ENCODE measurements around the gene SLC11A2. TPM values are rescaled to one million over a fixed set of nuclear protein-coding genes. Genes with fewer than 3 reads are reported as not detected.
A peak's percentile ranks its signal among the peaks of the same experiment; 100 is the strongest.
"Not testable (repeated sequence)": the region's sequence is repeated elsewhere in the genome, so short reads cannot be mapped to it uniquely, and the experiment has no call there.

SLC11A2 gene
- total RNA-seq, 2 donors from 2014 or later, result 34.4 to 38.4 TPM

DNA sequence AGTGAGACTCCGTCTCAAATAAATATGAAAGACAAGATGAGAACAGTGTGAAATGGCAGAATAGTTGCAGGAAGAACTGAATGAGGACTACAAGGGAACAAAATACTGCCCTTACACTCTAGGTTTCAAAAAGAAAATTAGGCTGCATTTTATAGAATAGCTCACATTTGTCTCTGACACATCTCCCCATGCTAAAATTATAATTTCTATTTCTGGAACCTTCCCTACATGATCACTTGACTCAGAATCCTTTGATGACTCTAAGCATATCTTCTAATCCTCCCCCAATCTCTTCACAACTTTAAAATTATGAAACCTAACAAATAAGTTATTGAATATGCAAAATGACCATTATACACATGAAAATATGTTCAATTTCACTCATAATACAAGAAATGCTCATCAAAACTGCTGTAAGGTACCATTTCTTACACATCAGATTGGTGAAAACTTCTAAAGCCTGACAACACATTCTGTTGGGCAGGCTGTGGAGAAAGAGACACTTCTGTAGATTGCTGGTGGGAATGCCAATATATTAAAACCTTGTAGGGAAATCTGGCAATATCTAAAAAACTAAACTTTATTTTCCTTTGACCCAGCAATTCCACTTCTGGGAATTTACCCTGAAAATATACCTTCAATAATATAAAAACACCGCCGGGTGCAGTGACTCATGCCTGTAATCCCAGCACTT is 78.1 kb downstream of the SLC11A2 start:
- ATAC-seq, result no peak
- DNase-seq (ENCODE audit: low spot score in 2 of 2), result no peak
- Mint-ChIP-seq H3K36me3 (no peaks in the 10 kb centered on the region), H3K27ac (no peak overlapping the region), H3K9me3 (peaks cover 0 to 4% of the 10 kb centered on the region in 2 donors)

- DNase-seq (ENCODE audit: low spot score in 2 of 2), result no peak
- H3K27ac Mint-ChIP-seq, result no peak overlapping the region
- H3K9me3 Mint-ChIP-seq, result peaks cover 0 to 10% of the 10 kb centered on the region in 2 donors
- H3K36me3 Mint-ChIP-seq, result peaks cover 10 to 14% of the 10 kb centered on the region in 2 donors
- ATAC-seq, result no peak
These were observed 88.5 kb downstream of the SLC11A2 start for GRCh38 chr12:50937653-50938052.

GRCh38 chr12:50936821-50937530 is 89.2 kb downstream of the SLC11A2 start:
- Mint-ChIP-seq H3K36me3 (peaks cover 10 to 14% of the 10 kb centered on the region in 2 donors), H3K27ac (no peak overlapping the region), H3K9me3 (peaks cover 0 to 10% of the 10 kb centered on the region in 2 donors)
- DNase-seq (ENCODE audit: low spot score in 2 of 2), result no peak
- no peak for ATAC-seq

- no peak for DNase-seq (ENCODE audit: low spot score in 2 of 2)
- peaks cover 10 to 14% of the 10 kb centered on the region in 2 donors for H3K36me3 Mint-ChIP-seq
- ATAC-seq, result no peak
- peaks cover 0 to 10% of the 10 kb centered on the region in 2 donors for H3K9me3 Mint-ChIP-seq
- H3K27ac Mint-ChIP-seq, result no peak overlapping the region
These were observed 91.0 kb downstream of the SLC11A2 start for GRCh38 chr12:50934981-50935807.

GRCh38 chr12:50934371-50934851 is 91.8 kb downstream of the SLC11A2 start:
- Mint-ChIP-seq H3K9me3 (peaks cover 0 to 10% of the 10 kb centered on the region in 2 donors), H3K27ac (no peak overlapping the region), H3K36me3 (peaks cover 10 to 14% of the 10 kb centered on the region in 2 donors)
- ATAC-seq (no peak), DNase-seq (ENCODE audit: low spot score in 2 of 2) (no peak)

- Mint-ChIP-seq H3K27ac (peak overlapping the region in 1 of 2 donors; percentile 38), H3K36me3 (peaks cover 3 to 11% of the 10 kb centered on the region in 2 donors), H3K9me3 (peaks cover 0 to 9% of the 10 kb centered on the region in 2 donors)
- ATAC-seq (peak in 1 of 2 donors; percentile 38), DNase-seq (ENCODE audit: low spot score in 2 of 2) (no peak)
These were observed 92.6 kb downstream of the SLC11A2 start for GRCh38 chr12:50933459-50934124.

GRCh38 chr12:50932787-50933280 is 93.3 kb downstream of the SLC11A2 start:
- peaks cover 0 to 5% of the 10 kb centered on the region in 2 donors for H3K9me3 Mint-ChIP-seq
- peak overlapping the region in 1 of 2 donors; percentile 50 for H3K27ac Mint-ChIP-seq
- peaks cover 0 to 8% of the 10 kb centered on the region in 2 donors for H3K36me3 Mint-ChIP-seq
- ATAC-seq (peak; percentile 36 to 92), DNase-seq (ENCODE audit: low spot score in 2 of 2) (no peak)

DNA sequence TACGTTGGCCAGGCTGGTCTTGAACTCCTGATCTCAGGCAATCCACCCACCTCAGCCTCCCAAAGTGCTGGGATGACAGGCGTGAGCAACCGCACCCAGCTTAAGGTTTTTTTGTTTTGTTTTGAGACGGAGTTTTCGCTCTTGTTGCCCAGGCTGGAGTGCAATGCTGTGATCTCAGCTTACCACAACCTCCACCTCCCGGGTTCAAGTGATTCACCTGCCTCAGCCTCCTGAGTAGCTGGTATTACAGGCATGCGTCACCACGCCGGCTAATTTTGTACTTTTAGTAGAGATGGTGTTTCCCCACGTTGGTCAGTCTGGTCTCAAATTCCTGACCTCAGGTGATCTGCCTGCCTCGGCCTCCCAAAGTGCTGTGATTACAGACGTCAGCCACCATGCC is 95.7 kb downstream of the SLC11A2 start:
- ATAC-seq, result peak in 1 of 2 donors; percentile 48
- H3K9me3 Mint-ChIP-seq; H3K27ac Mint-ChIP-seq; DNase-seq (ENCODE audit: low spot score in 2 of 2); H3K36me3 Mint-ChIP-seq: not testable (repeated sequence)

- DNase-seq (ENCODE audit: low spot score in 2 of 2) (no peak), ATAC-seq (no peak)
- no peaks in the 10 kb centered on the region for H3K9me3 Mint-ChIP-seq
- no peaks in the 10 kb centered on the region for H3K36me3 Mint-ChIP-seq
- peak overlapping the region in 1 of 2 donors; percentile 22 for H3K27ac Mint-ChIP-seq
These were observed 96.4 kb downstream of the SLC11A2 start for GRCh38 chr12:50929831-50930230.

Other genes with a start within 250 kb of the SLC11A2 start
- not detected for gene TMPRSS12, start 183.5 kb downstream of the SLC11A2 start, total RNA-seq
- gene HIGD1C, start 73.8 kb downstream of the SLC11A2 start, total RNA-seq, result not detected
- gene LETMD1, start 21.9 kb upstream of the SLC11A2 start, total RNA-seq, result 100 to 1,000 TPM in 1 of 2 donors, 10 to 100 TPM in 1; 91.0 to 124 TPM
- 10 to 100 TPM; 12.0 to 15.0 TPM for gene CSRNP2, start 57.2 kb upstream of the SLC11A2 start, total RNA-seq
- gene TFCP2, start 146.8 kb upstream of the SLC11A2 start, total RNA-seq, result 10 to 100 TPM; 29.7 to 32.3 TPM
- 10 to 100 TPM in 1 of 2 donors, 1 to 10 TPM in 1; 7.3 to 14.9 TPM for gene POU6F1, start 191.7 kb upstream of the SLC11A2 start, total RNA-seq
- 100 to 1,000 TPM; 106 to 142 TPM for gene DAZAP2, start 212.4 kb upstream of the SLC11A2 start, total RNA-seq
- gene SMAGP, start 244.0 kb upstream of the SLC11A2 start, total RNA-seq, result 1 to 10 TPM in 1 of 2 donors, under 1 TPM in 1; 0.41 to 1.5 TPM

All from activated naive CD4-positive, alpha-beta T cell treated with anti-CD3 and anti-CD28 coated beads, Interleukin-2, amount 50 U/mL, for 72 hours (primary cell).